Astrocyte (in vitro differentiated cells and primary cell): Measurements from ENCODE around the gene MPRIP. TPM values are rescaled to one million over a fixed set of nuclear protein-coding genes. Genes with fewer than 3 reads are reported as not detected.

ENCODE experiments used
- DNase-seq: peaks from one replicate; pipeline ENCODE4 v3.0.0-alpha.2; 2010; ENCODE audit warnings: low read depth
- FAIRE-seq: peaks from 2 replicates; lab custom pipeline; 2011; peaks lifted over from hg19 to GRCh38; lab: Jason Lieb, UNC
- H2AFZ ChIP-seq: 2 replicates; pipeline ENCODE4 v1.6.0; 2012; ENCODE audit warnings: low read depth, low read length, inconsistent platforms
- H3K27ac ChIP-seq: 2 replicates; pipeline ENCODE4 v1.5.1; 2011; ENCODE audit warnings: low read depth, low read length, inconsistent platforms
- H3K27me3 ChIP-seq: 2 replicates; pipeline ENCODE4 v1.6.0; 2011; ENCODE audit warnings: low read length, inconsistent platforms; ENCODE audit not compliant: insufficient read depth
- H3K36me3 ChIP-seq: 2 replicates; pipeline ENCODE4 v1.5.1; 2011; ENCODE audit warnings: low read length, inconsistent platforms; ENCODE audit not compliant: insufficient read depth
- H3K4me1 ChIP-seq: 2 replicates; pipeline ENCODE4 v1.5.1; 2011; ENCODE audit warnings: low read length, inconsistent platforms; ENCODE audit not compliant: insufficient read depth
- H3K4me2 ChIP-seq: 2 replicates; pipeline ENCODE4 v1.6.0; 2012; ENCODE audit warnings: low read length, inconsistent platforms
- H3K4me3 ChIP-seq: 2 replicates; pipeline ENCODE4 v1.5.1; 2011; ENCODE audit warnings: low read depth, mild to moderate bottlenecking, low read length, inconsistent platforms; ENCODE audit not compliant: insufficient read depth
- H3K79me2 ChIP-seq: 2 replicates; pipeline ENCODE4 v1.6.0; 2012; ENCODE audit warnings: mild to moderate bottlenecking, low read length, inconsistent platforms; ENCODE audit not compliant: insufficient read depth
- H3K9ac ChIP-seq: 2 replicates; pipeline ENCODE4 v1.6.0; 2012; ENCODE audit warnings: mild to moderate bottlenecking, low read length, inconsistent platforms
- H3K9me3 ChIP-seq: 2 replicates; pipeline ENCODE4 v1.5.1; 2012; ENCODE audit warnings: low read depth, mild to moderate bottlenecking, low read length, inconsistent platforms; ENCODE audit not compliant: insufficient read depth
- H4K20me1 ChIP-seq: 2 replicates; pipeline ENCODE4 v1.6.0; 2012; ENCODE audit warnings: low read length, inconsistent platforms; ENCODE audit not compliant: insufficient read depth
- H3K27ac Mint-ChIP-seq: one replicate; pipeline ENCODE4 v1.8.0; 2021; ENCODE audit warnings: mild to moderate bottlenecking, mixed read lengths; ENCODE audit not compliant: unreplicated experiment
- H3K27me3 Mint-ChIP-seq: one replicate; pipeline ENCODE4 v1.8.0; 2021; ENCODE audit warnings: low read depth, mixed read lengths; ENCODE audit not compliant: unreplicated experiment
- H3K36me3 Mint-ChIP-seq: one replicate; pipeline ENCODE4 v1.8.0; 2021; ENCODE audit warnings: low read depth, mixed read lengths; ENCODE audit not compliant: unreplicated experiment
- H3K4me1 Mint-ChIP-seq: one replicate; pipeline ENCODE4 v1.8.0; 2021; ENCODE audit warnings: low read depth, mixed read lengths; ENCODE audit not compliant: unreplicated experiment
- H3K4me3 Mint-ChIP-seq: one replicate; pipeline ENCODE4 v1.8.0; 2021; ENCODE audit warnings: mild to moderate bottlenecking, moderate library complexity, mixed read lengths; ENCODE audit not compliant: unreplicated experiment
- H3K9me3 Mint-ChIP-seq: one replicate; pipeline ENCODE4 v1.8.0; 2021; ENCODE audit warnings: mild to moderate bottlenecking, mixed read lengths; ENCODE audit not compliant: unreplicated experiment
- EZH2 ChIP-seq: IDR thresholded peaks from 2 replicates; pipeline ENCODE4 v1.6.1; 2012; ENCODE audit warnings: mild to moderate bottlenecking, low read length, inconsistent platforms; ENCODE audit not compliant: insufficient read depth
- total RNA-seq: library from RNA; stranded (reverse); gene quantifications from 2 replicates; pipeline ENCODE4 v1.2.1, GENCODE V29; 2021
- TF ChIP-seq, protein P1 (sequence below): IDR thresholded peaks from 2 replicates; pipeline ENCODE4 v1.5.1; 2011; ENCODE audit warnings: low read depth, mild to moderate bottlenecking, inconsistent platforms, low read length, moderate library complexity; ENCODE audit not compliant: insufficient read depth

Gene MPRIP
- total RNA-seq, 1 donor from 2014 or later: 176 TPM

DNA sequence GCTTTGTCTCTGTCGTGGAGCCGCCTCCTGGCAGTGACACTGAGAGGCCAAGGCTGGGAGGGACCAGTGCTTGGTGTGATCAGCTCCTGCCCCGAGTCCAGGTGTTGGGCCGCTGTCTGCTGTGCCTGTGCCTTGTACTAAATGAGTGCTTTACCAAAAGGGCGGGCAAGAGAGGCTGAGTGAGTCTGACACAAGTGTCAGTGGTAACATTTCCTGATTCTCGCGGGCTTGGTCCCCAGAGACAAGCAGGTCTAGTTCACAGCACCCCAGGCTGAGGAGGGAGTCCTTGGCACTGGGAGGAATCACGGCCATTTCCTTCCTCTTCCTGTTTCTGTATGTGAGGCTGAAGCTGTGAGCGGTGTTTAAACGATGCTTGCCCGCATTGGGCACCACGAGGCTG lies 133.7 kb downstream of the MPRIP start:
- Histone ChIP-seq H3K4me2 (no peak overlapping the region), H3K27me3 (no peaks in the 10 kb centered on the region), H3K4me1 (no peaks in the 10 kb centered on the region), H3K9ac (no peak overlapping the region), H2AFZ (no peak overlapping the region), H3K27ac (no peak overlapping the region), H3K36me3 (peaks cover 68% of the 10 kb centered on the region), H3K4me3 (no peak overlapping the region), H3K79me2 (no peaks in the 10 kb centered on the region), H3K9me3 (no peaks in the 10 kb centered on the region), H4K20me1 (peaks cover 20% of the 10 kb centered on the region)
- TF ChIP-seq EZH2: no peak
- TF ChIP-seq, protein P1, sequence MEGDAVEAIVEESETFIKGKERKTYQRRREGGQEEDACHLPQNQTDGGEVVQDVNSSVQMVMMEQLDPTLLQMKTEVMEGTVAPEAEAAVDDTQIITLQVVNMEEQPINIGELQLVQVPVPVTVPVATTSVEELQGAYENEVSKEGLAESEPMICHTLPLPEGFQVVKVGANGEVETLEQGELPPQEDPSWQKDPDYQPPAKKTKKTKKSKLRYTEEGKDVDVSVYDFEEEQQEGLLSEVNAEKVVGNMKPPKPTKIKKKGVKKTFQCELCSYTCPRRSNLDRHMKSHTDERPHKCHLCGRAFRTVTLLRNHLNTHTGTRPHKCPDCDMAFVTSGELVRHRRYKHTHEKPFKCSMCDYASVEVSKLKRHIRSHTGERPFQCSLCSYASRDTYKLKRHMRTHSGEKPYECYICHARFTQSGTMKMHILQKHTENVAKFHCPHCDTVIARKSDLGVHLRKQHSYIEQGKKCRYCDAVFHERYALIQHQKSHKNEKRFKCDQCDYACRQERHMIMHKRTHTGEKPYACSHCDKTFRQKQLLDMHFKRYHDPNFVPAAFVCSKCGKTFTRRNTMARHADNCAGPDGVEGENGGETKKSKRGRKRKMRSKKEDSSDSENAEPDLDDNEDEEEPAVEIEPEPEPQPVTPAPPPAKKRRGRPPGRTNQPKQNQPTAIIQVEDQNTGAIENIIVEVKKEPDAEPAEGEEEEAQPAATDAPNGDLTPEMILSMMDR: no peak
- Mint-ChIP-seq H3K27ac (no peak overlapping the region), H3K9me3 (no peaks in the 10 kb centered on the region), H3K4me1 (no peaks in the 10 kb centered on the region), H3K4me3 (no peak overlapping the region), H3K27me3 (no peaks in the 10 kb centered on the region), H3K36me3 (peaks cover 26% of the 10 kb centered on the region)
- DNase-seq (no peak), FAIRE-seq (no peak)

DNA sequence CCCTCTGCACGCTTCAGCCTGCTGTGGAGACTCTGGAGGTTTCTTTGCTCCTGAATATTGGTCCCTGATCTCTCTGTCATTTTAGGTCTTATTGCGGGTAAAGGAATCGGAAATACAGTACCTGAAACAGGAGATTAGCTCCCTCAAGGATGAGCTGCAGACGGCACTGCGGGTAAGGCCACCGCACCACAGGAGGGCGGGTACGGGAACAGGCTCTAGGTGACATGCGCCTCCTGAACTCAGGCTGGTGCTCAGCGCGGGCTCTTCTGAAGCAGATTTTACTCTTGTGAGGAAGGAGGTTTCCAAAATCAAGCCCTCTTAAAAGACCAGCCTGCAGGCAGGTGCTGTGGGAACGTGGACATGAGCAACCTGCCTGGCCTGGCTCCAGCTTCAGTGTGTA lies 134.1 kb downstream of the MPRIP start:
- Histone ChIP-seq H3K9me3 (no peaks in the 10 kb centered on the region), H3K4me3 (no peak overlapping the region), H3K4me1 (no peaks in the 10 kb centered on the region), H3K27me3 (no peaks in the 10 kb centered on the region), H3K27ac (no peak overlapping the region), H3K9ac (no peak overlapping the region), H2AFZ (no peak overlapping the region), H3K79me2 (no peaks in the 10 kb centered on the region), H3K4me2 (no peak overlapping the region), H4K20me1 (peaks cover 20% of the 10 kb centered on the region), H3K36me3 (peaks cover 66% of the 10 kb centered on the region)
- FAIRE-seq: no peak
- H3K36me3 Mint-ChIP-seq: peaks cover 26% of the 10 kb centered on the region
- H3K4me3 Mint-ChIP-seq: no peak overlapping the region
- no peak overlapping the region for H3K27ac Mint-ChIP-seq
- no peak for DNase-seq
- H3K4me1 Mint-ChIP-seq: no peaks in the 10 kb centered on the region
- TF ChIP-seq EZH2: no peak
- TF ChIP-seq, protein P1: no peak
- H3K27me3 Mint-ChIP-seq: no peaks in the 10 kb centered on the region
- no peaks in the 10 kb centered on the region for H3K9me3 Mint-ChIP-seq

DNA sequence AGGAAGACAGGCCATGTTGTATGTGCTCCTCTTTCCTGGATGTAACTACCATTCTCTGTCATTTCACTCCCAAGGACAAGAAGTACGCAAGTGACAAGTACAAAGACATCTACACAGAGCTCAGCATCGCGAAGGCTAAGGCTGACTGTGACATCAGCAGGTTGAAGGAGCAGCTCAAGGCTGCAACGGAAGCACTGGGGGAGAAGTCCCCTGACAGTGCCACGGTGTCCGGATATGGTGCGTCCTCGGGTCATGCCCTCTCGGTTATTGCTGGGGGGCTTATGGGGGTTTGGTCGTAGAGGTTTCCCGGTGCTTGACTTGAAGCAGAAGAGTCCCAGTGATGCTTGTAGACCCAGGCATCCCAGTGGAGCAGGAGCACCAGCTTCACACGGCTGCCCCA lies 134.9 kb downstream of the MPRIP start:
- H3K4me2 ChIP-seq: no peak overlapping the region
- no peaks in the 10 kb centered on the region for H3K27me3 Mint-ChIP-seq
- H3K9ac ChIP-seq: no peak overlapping the region
- no peak overlapping the region for H3K4me3 Mint-ChIP-seq
- DNase-seq (no peak), FAIRE-seq (no peak)
- H3K4me3 ChIP-seq: no peak overlapping the region
- H3K79me2 ChIP-seq: no peaks in the 10 kb centered on the region
- H3K27me3 ChIP-seq: no peaks in the 10 kb centered on the region
- TF ChIP-seq, protein P1: no peak
- no peak for TF ChIP-seq EZH2
- no peak overlapping the region for H3K27ac ChIP-seq
- H4K20me1 ChIP-seq: peaks cover 20% of the 10 kb centered on the region
- H2AFZ ChIP-seq: no peak overlapping the region
- H3K9me3 Mint-ChIP-seq: no peaks in the 10 kb centered on the region
- H3K4me1 Mint-ChIP-seq: no peaks in the 10 kb centered on the region
- no peaks in the 10 kb centered on the region for H3K9me3 ChIP-seq
- H3K4me1 ChIP-seq: no peaks in the 10 kb centered on the region
- H3K36me3 ChIP-seq: peaks cover 74% of the 10 kb centered on the region
- H3K27ac Mint-ChIP-seq: no peak overlapping the region
- H3K36me3 Mint-ChIP-seq: peaks cover 30% of the 10 kb centered on the region
